Common myeloid progenitor, CD34-positive (primary cell): ENCODE measurements around the gene S1PR3.

Source experiments
- CTCF ChIA-PET: fragments of 350-600 bp; sonication (Branson Sonifier 250); formaldehyde crosslinking; loops from one replicate; lab custom pipeline; 2021; ENCODE audit warnings: antibody characterized with exemption; lab: Charles Lee
- POLR2A ChIA-PET: fragments of 350-600 bp; sonication (Branson Sonifier 250); formaldehyde crosslinking; loops from one replicate; lab custom pipeline; 2021; ENCODE audit warnings: antibody characterized with exemption; lab: Charles Lee
- DNase-seq, 3 donors: peaks; one replicate each; pipeline versions ENCODE4 v3.0.0 to v3.0.0-alpha.2; 2013
- H3K27ac ChIP-seq, 2 experiments: 1 replicate in 1 of 2; 2 replicates in 1 of 2; pipeline ENCODE4 v1.7.0; 2013; ENCODE audit warnings: inconsistent platforms in 2 of 2, low read length in 2 of 2, mild to moderate bottlenecking in 2 of 2, low read depth in 1 of 2, moderate library complexity in 1 of 2; ENCODE audit not compliant: severe bottlenecking in 2 of 2, insufficient read depth in 1 of 2, poor library complexity in 1 of 2
- H3K27me3 ChIP-seq, 5 experiments: replicated peaks in 2 of 5; 1 replicate in 3 of 5; 2 replicates in 2 of 5; pipeline versions ENCODE4 v1.6.1 to v1.7.0; 2013; ENCODE audit warnings: low read length in 4 of 5, mild to moderate bottlenecking in 2 of 5, moderate library complexity in 2 of 5, inconsistent platforms in 1 of 5; ENCODE audit not compliant: insufficient read depth in 5 of 5, control insufficient read depth in 4 of 5
- H3K36me3 ChIP-seq, 4 experiments: 1 replicate in 2 of 4; 2 replicates in 2 of 4; pipeline versions ENCODE4 v1.6.1 to v1.7.0; 2013; ENCODE audit warnings: low read length in 3 of 4, control low read depth in 1 of 4, mild to moderate bottlenecking in 1 of 4; ENCODE audit not compliant: control insufficient read depth in 4 of 4, insufficient read depth in 4 of 4
- H3K4me1 ChIP-seq, 4 experiments: 1 replicate in 3 of 4; 2 replicates in 1 of 4; pipeline versions ENCODE4 v1.6.1 to v1.7.1; 2013; ENCODE audit warnings: low read length in 3 of 4, mild to moderate bottlenecking in 3 of 4, control low read depth in 1 of 4, inconsistent platforms in 1 of 4, moderate library complexity in 1 of 4; ENCODE audit not compliant: control insufficient read depth in 4 of 4, insufficient read depth in 4 of 4; ENCODE audit errors: control extremely low read depth in 1 of 4
- H3K4me3 ChIP-seq, 7 experiments: 1 replicate in 4 of 7; 2 replicates in 3 of 7; pipeline versions ENCODE4 v1.5.1 to v1.7.0; 2013; ENCODE audit warnings: mild to moderate bottlenecking in 7 of 7, low read length in 6 of 7, moderate library complexity in 6 of 7, inconsistent platforms in 2 of 7, low read depth in 2 of 7, control low read depth in 1 of 7; ENCODE audit not compliant: insufficient read depth in 4 of 7, control insufficient read depth in 1 of 7; ENCODE audit errors: extremely low read depth in 1 of 7
- H3K9me3 ChIP-seq, 5 experiments: 1 replicate in 4 of 5; 2 replicates in 1 of 5; pipeline versions ENCODE4 v1.6.1 to v1.7.1; 2013; ENCODE audit warnings: low read length in 4 of 5, mild to moderate bottlenecking in 2 of 5, inconsistent platforms in 1 of 5, low read depth in 1 of 5, moderate library complexity in 1 of 5; ENCODE audit not compliant: control insufficient read depth in 4 of 5, insufficient read depth in 2 of 5; ENCODE audit errors: control extremely low read depth in 1 of 5
- WGBS: methylation state at CpG from one replicate; pipeline ENCODE4 v1.1.5; 2013; ENCODE audit not compliant: insufficient coverage; 5-methylcytosine and 5-hydroxymethylcytosine counted together

S1PR3 gene

DNA sequence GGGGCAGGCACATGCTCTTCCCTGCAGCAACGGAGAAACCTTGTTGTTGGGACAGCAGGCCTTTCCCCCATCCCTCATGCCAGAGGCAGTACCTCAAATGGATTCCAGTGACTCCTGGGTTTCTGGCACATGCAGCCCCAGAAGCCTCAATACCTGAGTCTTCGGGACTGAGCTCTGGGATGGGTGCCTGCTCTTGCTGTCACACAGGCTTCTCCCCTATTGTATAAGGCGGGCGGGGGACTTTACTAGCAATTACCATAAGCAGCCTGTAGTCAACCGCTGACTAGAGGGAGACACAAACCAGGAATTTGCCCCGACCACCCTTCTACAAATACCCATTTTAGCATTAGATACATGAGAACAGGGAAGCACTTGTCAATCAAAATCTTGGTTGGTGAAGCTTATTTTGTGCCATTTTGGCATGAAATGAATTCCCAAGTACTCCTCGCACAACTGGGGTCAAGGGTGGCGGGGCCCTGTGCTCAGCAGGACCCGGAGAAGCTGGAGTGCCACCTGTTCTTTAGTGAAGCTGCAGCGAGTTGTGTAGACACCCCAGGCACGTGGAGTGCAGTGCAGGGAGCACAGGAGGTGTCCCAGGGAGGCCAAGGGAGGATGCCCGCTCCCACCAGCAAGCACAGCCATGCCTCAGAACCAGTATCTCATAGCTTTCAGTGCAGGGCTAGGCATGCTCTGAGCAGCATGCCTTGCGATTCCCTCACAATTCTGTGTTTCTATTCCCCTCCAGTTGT lies 21.2 kb downstream of the S1PR3 start:
- 96% methylated on average over 10 of the region's 13 CpGs for WGBS
- ChIA-PET POLR2A (no interaction called here), CTCF (no interaction called here)
- peaks cover 0 to 1% (median 0%) of the 10 kb centered on the region in 5 experiments for H3K9me3 ChIP-seq
- no peaks in the 10 kb centered on the region for H3K4me1 ChIP-seq
- H3K27me3 ChIP-seq: peaks cover 0 to 4% (median 0%) of the 10 kb centered on the region in 5 experiments
- no peak overlapping the region for H3K27ac ChIP-seq
- no peaks in the 10 kb centered on the region for H3K36me3 ChIP-seq
- DNase-seq: no peak
- no peak overlapping the region for H3K4me3 ChIP-seq

DNA sequence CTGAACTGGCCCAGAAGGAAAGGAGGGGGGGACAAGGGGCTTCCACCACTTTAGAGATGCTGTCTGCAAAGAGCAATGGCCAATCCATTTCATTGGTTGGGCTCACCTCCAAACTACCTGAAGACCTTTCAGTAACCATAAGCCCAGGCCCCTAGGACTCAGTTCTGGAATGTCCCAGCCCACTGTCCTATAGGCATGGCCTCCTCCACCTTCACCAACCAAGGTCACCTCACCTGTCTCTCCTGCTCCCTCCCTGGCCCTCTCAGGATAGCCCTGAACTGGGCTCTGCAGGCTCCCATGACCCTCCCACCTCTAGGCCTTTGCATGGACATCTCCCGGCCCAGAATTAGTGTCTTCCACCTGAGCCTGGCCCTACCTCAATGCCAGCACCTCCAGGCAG lies 22.4 kb downstream of the S1PR3 start:
- no peaks in the 10 kb centered on the region for H3K36me3 ChIP-seq
- 83% methylated on average over 1 of the region's 1 CpG for WGBS

DNA sequence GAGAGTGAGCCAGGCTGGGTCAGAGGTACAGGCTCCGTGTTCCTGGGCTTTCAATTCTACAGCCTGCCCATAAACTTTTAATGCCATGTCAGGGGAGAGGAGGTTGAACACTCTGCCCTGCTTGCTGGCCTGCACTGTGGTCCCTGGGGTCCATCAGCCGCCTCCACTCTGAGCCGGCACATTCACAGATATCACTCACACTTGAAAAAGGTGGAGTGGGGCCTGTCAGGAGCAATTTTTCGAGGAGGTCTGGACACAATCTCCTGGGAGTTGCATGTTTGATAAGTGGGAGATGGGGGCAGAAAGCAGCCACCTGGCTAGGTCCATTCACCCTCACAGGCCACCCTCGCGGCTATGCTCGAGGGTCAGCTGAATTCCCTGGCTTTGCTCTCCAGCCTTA lies 22.9 kb downstream of the S1PR3 start:
- CTCF ChIA-PET: no interaction called here
- WGBS: 92% methylated on average over 4 of the region's 7 CpGs
- Histone ChIP-seq H3K27ac (no peak overlapping the region), H3K36me3 (no peaks in the 10 kb centered on the region), H3K4me3 (no peak overlapping the region), H3K4me1 (no peaks in the 10 kb centered on the region), H3K27me3 (peaks cover 0 to 4% (median 0%) of the 10 kb centered on the region in 5 experiments), H3K9me3 (peaks cover 0 to 1% (median 0%) of the 10 kb centered on the region in 5 experiments)
- no peak for DNase-seq
- POLR2A ChIA-PET: no interaction called here

More for the DNA sequence above, 22.4 kb downstream of the S1PR3 start:
- Histone ChIP-seq H3K4me1 (no peaks in the 10 kb centered on the region), H3K27ac (no peak overlapping the region), H3K27me3 (peaks cover 0 to 4% (median 0%) of the 10 kb centered on the region in 5 experiments), H3K4me3 (no peak overlapping the region), H3K9me3 (peaks cover 0 to 1% (median 0%) of the 10 kb centered on the region in 5 experiments)
- ChIA-PET CTCF (no interaction called here), POLR2A (no interaction called here)
- no peak for DNase-seq

DNA sequence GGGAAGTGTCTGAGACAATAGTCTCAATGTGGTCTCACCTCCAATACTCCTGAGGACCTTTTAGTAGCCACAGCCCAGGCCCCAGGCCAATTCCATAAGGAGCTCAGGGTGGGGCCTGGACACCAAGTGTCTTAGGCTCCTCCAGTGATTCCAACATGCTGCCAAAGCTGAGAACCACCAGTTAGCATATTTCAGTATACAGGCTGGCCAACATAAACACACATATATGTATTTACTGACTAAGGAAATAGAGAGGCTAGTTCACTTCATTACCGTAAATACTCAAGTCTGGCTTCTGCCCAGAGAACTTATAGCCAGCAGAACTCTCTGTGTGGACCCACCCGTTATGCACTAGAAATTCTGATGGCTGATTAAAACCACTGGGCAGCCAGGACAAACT lies 24.1 kb downstream of the S1PR3 start:
- Histone ChIP-seq H3K27ac (no peak overlapping the region), H3K27me3 (peaks cover 0 to 4% (median 0%) of the 10 kb centered on the region in 5 experiments), H3K4me3 (no peak overlapping the region), H3K36me3 (no peaks in the 10 kb centered on the region), H3K9me3 (peaks cover 0 to 1% (median 0%) of the 10 kb centered on the region in 5 experiments), H3K4me1 (no peaks in the 10 kb centered on the region)
- ChIA-PET POLR2A (no interaction called here), CTCF (interaction anchor here (1.5 kb wide), 1 partner anchor 419 kb away, joined by 5 read pairs; no protein-coding TSS in a partner anchor)
- no peak for DNase-seq
- WGBS: 94% methylated on average over 2 of the region's 2 CpGs

- Histone ChIP-seq H3K27ac (no peak overlapping the region), H3K4me1 (no peaks in the 10 kb centered on the region), H3K4me3 (no peak overlapping the region), H3K27me3 (no peaks in the 10 kb centered on the region), H3K36me3 (no peaks in the 10 kb centered on the region), H3K9me3 (peaks cover 0 to 6% (median 0%) of the 10 kb centered on the region in 5 experiments)
- DNase-seq: no peak
- ChIA-PET POLR2A (no interaction called here), CTCF (no interaction called here)
- 88% methylated on average over 4 of the region's 4 CpGs for WGBS
Measured at GRCh38 chr9:89020754-89021153, 29.5 kb downstream of the S1PR3 start.

GRCh38 chr9:89021154-89021803 lies 30.0 kb downstream of the S1PR3 start:
- CTCF ChIA-PET: no interaction called here
- no peak overlapping the region for H3K27ac ChIP-seq
- WGBS: 100% methylated on average over 2 of the region's 8 CpGs
- no peaks in the 10 kb centered on the region for H3K4me1 ChIP-seq
- no peaks in the 10 kb centered on the region for H3K27me3 ChIP-seq
- POLR2A ChIA-PET: no interaction called here
- H3K9me3 ChIP-seq: peaks cover 0 to 6% (median 0%) of the 10 kb centered on the region in 5 experiments
- H3K36me3 ChIP-seq: no peaks in the 10 kb centered on the region
- no peak overlapping the region for H3K4me3 ChIP-seq
- no peak for DNase-seq
